Liver (tissue), 9 donors: ENCODE data around the gene GSG1. TPM values are rescaled to one million over a fixed set of nuclear protein-coding genes. Genes with fewer than 3 reads are reported as not detected.
"Not testable (repeated sequence)": the region's sequence is repeated elsewhere in the genome, so short reads cannot be mapped to it uniquely, and the experiment has no call there.

Source experiments
- DNase-seq: peaks from one replicate; pipeline ENCODE4 v3.0.0-alpha.2; 2017; ENCODE audit warnings: low spot score
- H3K27ac ChIP-seq, 2 donors: one replicate each; pipeline ENCODE4 v1.7.0; 2013; ENCODE audit warnings: inconsistent platforms in 2 of 2, low read length in 2 of 2, control low read depth in 1 of 2, low read depth in 1 of 2, mild to moderate bottlenecking in 1 of 2
- H3K27me3 ChIP-seq, 4 donors: one replicate each; pipeline versions ENCODE4 v1.6.1 to v1.7.0; 2013; ENCODE audit warnings: low read length in 3 of 4, inconsistent platforms in 1 of 4, mild to moderate bottlenecking in 1 of 4, moderate library complexity in 1 of 4; ENCODE audit not compliant: control insufficient read depth in 4 of 4, insufficient read depth in 4 of 4
- H3K36me3 ChIP-seq, 4 donors: one replicate each; pipeline versions ENCODE4 v1.6.1 to v1.7.0; 2013; ENCODE audit warnings: low read length in 3 of 4, mild to moderate bottlenecking in 3 of 4, low read depth in 1 of 4, moderate library complexity in 1 of 4; ENCODE audit not compliant: control insufficient read depth in 4 of 4, insufficient read depth in 3 of 4
- H3K4me1 ChIP-seq, 4 donors: one replicate each; pipeline versions ENCODE4 v1.6.1 to v1.7.0; 2013; ENCODE audit warnings: low read length in 3 of 4, mild to moderate bottlenecking in 3 of 4, moderate library complexity in 1 of 4; ENCODE audit not compliant: control insufficient read depth in 4 of 4, insufficient read depth in 4 of 4
- H3K4me3 ChIP-seq, 3 donors: one replicate each; pipeline versions ENCODE4 v1.6.1 to v1.7.0; 2013; ENCODE audit warnings: low read length in 3 of 3, control low read depth in 1 of 3, low read depth in 1 of 3, mild to moderate bottlenecking in 1 of 3
- H3K9ac ChIP-seq, 2 donors: one replicate each; pipeline ENCODE4 v1.7.0; 2013; ENCODE audit warnings: low read length in 2 of 2, mild to moderate bottlenecking in 2 of 2, moderate library complexity in 2 of 2, control low read depth in 1 of 2, low read depth in 1 of 2
- H3K9me3 ChIP-seq, 4 donors: one replicate each; pipeline versions ENCODE4 v1.6.1 to v1.7.0; 2013; ENCODE audit warnings: low read length in 3 of 4; ENCODE audit not compliant: control insufficient read depth in 4 of 4
- EGR1 ChIP-seq, 2 donors: IDR thresholded peaks; 2 replicates each; pipeline ENCODE4 v1.6.1; 2016 to 2018; ENCODE audit warnings: antibody characterized with exemption in 2 of 2, low read depth in 2 of 2
- FOXA1 ChIP-seq: IDR thresholded peaks from 2 replicates; pipeline ENCODE4 v1.6.1; 2016; ENCODE audit warnings: antibody characterized with exemption
- FOXA2 ChIP-seq: IDR thresholded peaks from 2 replicates; pipeline ENCODE4 v1.6.1; 2016; ENCODE audit warnings: antibody characterized with exemption
- GABPA ChIP-seq, 2 donors: IDR thresholded peaks in 1 of 2; conservative IDR thresholded peaks in 1 of 2; 2 replicates each; pipeline ENCODE4 v1.6.1; 2016; ENCODE audit warnings: antibody characterized with exemption in 2 of 2, mild to moderate bottlenecking in 1 of 2, moderate library complexity in 1 of 2
- HNF4A ChIP-seq, 2 donors: conservative IDR thresholded peaks; 2 replicates each; pipeline ENCODE4 v1.6.1; 2016; ENCODE audit warnings: antibody characterized with exemption in 2 of 2, mild to moderate bottlenecking in 2 of 2
- JUND ChIP-seq, 2 donors: IDR thresholded peaks; 2 replicates each; pipeline ENCODE4 v1.6.1; 2016; ENCODE audit warnings: antibody characterized with exemption in 2 of 2
- NR2F2 ChIP-seq: IDR thresholded peaks from 2 replicates; pipeline ENCODE4 v1.6.1; 2016; ENCODE audit warnings: antibody characterized with exemption
- RAD21 ChIP-seq, 2 donors: IDR thresholded peaks; 2 replicates each; pipeline ENCODE4 v1.6.1; 2016; ENCODE audit warnings: antibody characterized with exemption in 2 of 2, mild to moderate bottlenecking in 2 of 2
- RXRA ChIP-seq, 2 donors: IDR thresholded peaks; 2 replicates each; pipeline ENCODE4 v1.6.1; 2017 to 2018; ENCODE audit warnings: antibody characterized with exemption in 2 of 2, mild to moderate bottlenecking in 1 of 2
- SP1 ChIP-seq: IDR thresholded peaks from 2 replicates; pipeline ENCODE4 v1.6.1; 2018; ENCODE audit warnings: antibody characterized with exemption, mild to moderate bottlenecking
- TAF1 ChIP-seq: conservative IDR thresholded peaks from 2 replicates; pipeline ENCODE4 v1.6.1; 2016; ENCODE audit warnings: antibody characterized with exemption, mild to moderate bottlenecking
- YY1 ChIP-seq: IDR thresholded peaks from 2 replicates; pipeline ENCODE4 v1.6.1; 2016; ENCODE audit warnings: antibody characterized with exemption, mild to moderate bottlenecking
- WGBS: extraction: QIAGEN DNeasy Blood & Tissue Kit; methylation state at CpG from one replicate; pipeline ENCODE4 v1.1.7; 2013; 5-methylcytosine and 5-hydroxymethylcytosine counted together
- polyA plus RNA-seq, 2 donors: library from polyadenylated mRNA; stranded (reverse) in 1 of 2; unstranded in 1 of 2; fragments of 200-250 nt in 1 of 2; fragments of >200 nt in 1 of 2; fragmentation: Nextera tagmentation in 1 of 2; extraction: Ambion mirVana in 1 of 2; gene quantifications; one replicate each; pipeline versions ENCODE4 v1.2.1 to v1.2.3, GENCODE V29; 2013 to 2015
- total RNA-seq, 2 donors: library from RNA; depleted of rRNA; stranded (reverse); fragments of >200 nt; gene quantifications; one replicate each; pipeline ENCODE4 v1.2.3, GENCODE V29; 2014
- TF ChIP-seq, protein P1 (sequence below): IDR thresholded peaks from 2 replicates; pipeline ENCODE4 v1.6.1; 2016; ENCODE audit warnings: antibody characterized with exemption
- TF ChIP-seq, protein P2 (sequence below): fragments of 150-350 bp; IDR thresholded peaks from 2 replicates; pipeline ENCODE4 v1.5.1; 2017; ENCODE audit warnings: improper control_type of control experiment, low read depth, low read length; ENCODE audit not compliant: missing input control
- TF ChIP-seq, protein P3 (sequence below): IDR thresholded peaks from 2 replicates; pipeline ENCODE4 v1.6.1; 2016; ENCODE audit warnings: antibody characterized with exemption, mild to moderate bottlenecking
- TF ChIP-seq, protein P4 (sequence below): IDR thresholded peaks from 2 replicates; pipeline ENCODE4 v1.6.1; 2016; ENCODE audit warnings: antibody characterized with exemption
- TF ChIP-seq, protein P5 (sequence below): IDR thresholded peaks from 2 replicates; pipeline ENCODE4 v1.6.1; 2016; ENCODE audit warnings: antibody characterized with exemption
- donor health status: healthy.
- donor health status: healthy.
- donor health status: healthy.
- donor health status: healthy.
- donor health status: healthy.

GSG1 gene
- total and polyA plus RNA-seq, 4 donors: not detected

DNA sequence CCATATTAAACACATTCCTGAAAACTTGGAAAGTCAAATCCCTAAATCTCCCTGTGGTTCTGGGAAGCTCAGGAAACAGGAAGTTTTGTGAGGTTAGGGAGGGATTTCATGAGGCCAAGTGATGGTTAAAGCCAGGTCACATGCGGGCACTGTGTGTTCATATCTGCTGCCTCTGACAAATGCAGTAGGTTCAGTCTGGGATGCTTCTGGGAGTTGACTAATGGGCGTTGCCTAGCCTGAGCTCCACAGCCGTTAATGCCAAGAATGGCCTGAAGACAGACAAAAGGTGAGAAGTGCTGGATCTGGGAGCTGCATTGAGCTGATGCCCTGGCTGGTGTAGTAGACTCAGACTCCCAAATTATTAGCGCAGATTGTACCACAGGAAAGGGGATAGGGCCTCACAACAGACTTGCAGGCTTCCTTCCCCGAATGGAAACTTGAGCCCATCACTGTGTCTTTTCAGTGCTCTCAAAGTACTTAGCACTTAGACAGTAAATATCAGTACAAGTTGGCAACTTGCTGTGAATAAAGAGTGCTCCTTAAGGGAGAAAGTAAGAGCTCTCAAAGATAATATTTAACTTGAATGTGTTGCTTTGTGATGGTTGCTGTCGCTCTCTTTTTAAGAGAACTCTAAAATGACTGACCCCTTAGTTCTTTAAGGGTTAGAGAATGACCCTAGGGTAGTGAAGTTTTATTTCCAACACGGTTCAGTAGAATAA lies 17.3 kb downstream of the GSG1 start:
- DNase-seq: no peak
- Histone ChIP-seq H3K9me3 (no peaks in the 10 kb centered on the region), H3K9ac (no peak overlapping the region), H3K36me3 (peaks cover 0 to 3% (median under 1%) of the 10 kb centered on the region in 4 donors), H3K27me3 (no peaks in the 10 kb centered on the region), H3K4me1 (no peaks in the 10 kb centered on the region), H3K27ac (no peak overlapping the region), H3K4me3 (no peak overlapping the region)
- TF ChIP-seq SP1 (no peak), FOXA2 (no peak), JUND (IDR thresholded peaks at IDR 0.05) (no peak), NR2F2 (no peak), YY1 (no peak), EGR1 (IDR thresholded peaks at IDR 0.05; ENCODE audit: low read depth in 2 of 2) (no peak)
- TF ChIP-seq, protein P1, sequence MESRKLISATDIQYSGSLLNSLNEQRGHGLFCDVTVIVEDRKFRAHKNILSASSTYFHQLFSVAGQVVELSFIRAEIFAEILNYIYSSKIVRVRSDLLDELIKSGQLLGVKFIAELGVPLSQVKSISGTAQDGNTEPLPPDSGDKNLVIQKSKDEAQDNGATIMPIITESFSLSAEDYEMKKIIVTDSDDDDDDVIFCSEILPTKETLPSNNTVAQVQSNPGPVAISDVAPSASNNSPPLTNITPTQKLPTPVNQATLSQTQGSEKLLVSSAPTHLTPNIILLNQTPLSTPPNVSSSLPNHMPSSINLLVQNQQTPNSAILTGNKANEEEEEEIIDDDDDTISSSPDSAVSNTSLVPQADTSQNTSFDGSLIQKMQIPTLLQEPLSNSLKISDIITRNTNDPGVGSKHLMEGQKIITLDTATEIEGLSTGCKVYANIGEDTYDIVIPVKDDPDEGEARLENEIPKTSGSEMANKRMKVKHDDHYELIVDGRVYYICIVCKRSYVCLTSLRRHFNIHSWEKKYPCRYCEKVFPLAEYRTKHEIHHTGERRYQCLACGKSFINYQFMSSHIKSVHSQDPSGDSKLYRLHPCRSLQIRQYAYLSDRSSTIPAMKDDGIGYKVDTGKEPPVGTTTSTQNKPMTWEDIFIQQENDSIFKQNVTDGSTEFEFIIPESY: no peak
- WGBS: 84% methylated on average over 7 of the region's 7 CpGs

DNA sequence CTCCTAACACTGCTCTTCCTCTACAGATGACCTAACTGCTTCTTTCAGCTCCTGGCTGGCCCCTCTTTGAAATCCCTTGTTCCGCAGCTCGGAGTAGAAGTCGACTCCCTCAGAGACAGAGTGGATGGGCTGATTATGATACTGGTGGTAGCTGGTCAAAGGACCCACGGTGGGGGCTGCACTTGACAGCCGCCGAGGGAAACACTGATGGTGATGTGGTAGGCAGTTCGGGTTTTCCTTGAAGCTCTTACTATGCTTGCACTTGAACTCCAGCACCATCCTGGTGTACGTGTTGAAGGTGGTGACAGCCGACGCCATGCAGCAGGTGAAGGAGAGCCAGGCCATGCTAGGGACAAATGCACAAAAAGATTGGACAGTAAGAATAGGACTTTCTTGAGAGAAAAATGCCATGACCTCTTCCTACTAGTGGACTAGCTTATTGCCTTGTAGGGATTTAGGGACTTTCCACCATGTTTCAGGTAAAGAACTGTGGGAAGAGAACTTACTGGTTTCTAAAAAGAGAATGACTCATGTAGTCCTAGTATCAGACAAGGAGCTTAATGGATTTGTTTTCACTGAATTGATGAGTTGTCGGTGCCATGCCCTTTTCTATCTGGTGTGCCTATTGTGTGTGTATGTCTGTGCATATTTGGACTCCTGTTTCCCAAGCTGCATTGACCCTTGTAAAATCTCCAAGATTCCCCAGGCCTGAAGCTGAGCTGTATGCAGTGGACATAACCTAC lies 18.4 kb downstream of the GSG1 start:
- TF ChIP-seq RAD21 (IDR thresholded peaks at IDR 0.05) (no peak), GABPA (IDR thresholded peaks at IDR 0.05 in 1 of 2, conservative IDR thresholded peaks at IDR 0.05 in 1 of 2) (no peak), EGR1 (IDR thresholded peaks at IDR 0.05; ENCODE audit: low read depth in 2 of 2) (no peak), HNF4A (conservative IDR thresholded peaks at IDR 0.05) (no peak), FOXA2 (no peak), YY1 (no peak), RXRA (IDR thresholded peaks at IDR 0.05) (no peak), SP1 (no peak), FOXA1 (no peak), TAF1 (no peak), NR2F2 (no peak), JUND (IDR thresholded peaks at IDR 0.05) (no peak)
- TF ChIP-seq, protein P2, sequence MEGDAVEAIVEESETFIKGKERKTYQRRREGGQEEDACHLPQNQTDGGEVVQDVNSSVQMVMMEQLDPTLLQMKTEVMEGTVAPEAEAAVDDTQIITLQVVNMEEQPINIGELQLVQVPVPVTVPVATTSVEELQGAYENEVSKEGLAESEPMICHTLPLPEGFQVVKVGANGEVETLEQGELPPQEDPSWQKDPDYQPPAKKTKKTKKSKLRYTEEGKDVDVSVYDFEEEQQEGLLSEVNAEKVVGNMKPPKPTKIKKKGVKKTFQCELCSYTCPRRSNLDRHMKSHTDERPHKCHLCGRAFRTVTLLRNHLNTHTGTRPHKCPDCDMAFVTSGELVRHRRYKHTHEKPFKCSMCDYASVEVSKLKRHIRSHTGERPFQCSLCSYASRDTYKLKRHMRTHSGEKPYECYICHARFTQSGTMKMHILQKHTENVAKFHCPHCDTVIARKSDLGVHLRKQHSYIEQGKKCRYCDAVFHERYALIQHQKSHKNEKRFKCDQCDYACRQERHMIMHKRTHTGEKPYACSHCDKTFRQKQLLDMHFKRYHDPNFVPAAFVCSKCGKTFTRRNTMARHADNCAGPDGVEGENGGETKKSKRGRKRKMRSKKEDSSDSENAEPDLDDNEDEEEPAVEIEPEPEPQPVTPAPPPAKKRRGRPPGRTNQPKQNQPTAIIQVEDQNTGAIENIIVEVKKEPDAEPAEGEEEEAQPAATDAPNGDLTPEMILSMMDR: no peak
- TF ChIP-seq, protein P3, sequence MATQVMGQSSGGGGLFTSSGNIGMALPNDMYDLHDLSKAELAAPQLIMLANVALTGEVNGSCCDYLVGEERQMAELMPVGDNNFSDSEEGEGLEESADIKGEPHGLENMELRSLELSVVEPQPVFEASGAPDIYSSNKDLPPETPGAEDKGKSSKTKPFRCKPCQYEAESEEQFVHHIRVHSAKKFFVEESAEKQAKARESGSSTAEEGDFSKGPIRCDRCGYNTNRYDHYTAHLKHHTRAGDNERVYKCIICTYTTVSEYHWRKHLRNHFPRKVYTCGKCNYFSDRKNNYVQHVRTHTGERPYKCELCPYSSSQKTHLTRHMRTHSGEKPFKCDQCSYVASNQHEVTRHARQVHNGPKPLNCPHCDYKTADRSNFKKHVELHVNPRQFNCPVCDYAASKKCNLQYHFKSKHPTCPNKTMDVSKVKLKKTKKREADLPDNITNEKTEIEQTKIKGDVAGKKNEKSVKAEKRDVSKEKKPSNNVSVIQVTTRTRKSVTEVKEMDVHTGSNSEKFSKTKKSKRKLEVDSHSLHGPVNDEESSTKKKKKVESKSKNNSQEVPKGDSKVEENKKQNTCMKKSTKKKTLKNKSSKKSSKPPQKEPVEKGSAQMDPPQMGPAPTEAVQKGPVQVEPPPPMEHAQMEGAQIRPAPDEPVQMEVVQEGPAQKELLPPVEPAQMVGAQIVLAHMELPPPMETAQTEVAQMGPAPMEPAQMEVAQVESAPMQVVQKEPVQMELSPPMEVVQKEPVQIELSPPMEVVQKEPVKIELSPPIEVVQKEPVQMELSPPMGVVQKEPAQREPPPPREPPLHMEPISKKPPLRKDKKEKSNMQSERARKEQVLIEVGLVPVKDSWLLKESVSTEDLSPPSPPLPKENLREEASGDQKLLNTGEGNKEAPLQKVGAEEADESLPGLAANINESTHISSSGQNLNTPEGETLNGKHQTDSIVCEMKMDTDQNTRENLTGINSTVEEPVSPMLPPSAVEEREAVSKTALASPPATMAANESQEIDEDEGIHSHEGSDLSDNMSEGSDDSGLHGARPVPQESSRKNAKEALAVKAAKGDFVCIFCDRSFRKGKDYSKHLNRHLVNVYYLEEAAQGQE: no peak
- TF ChIP-seq, protein P4, sequence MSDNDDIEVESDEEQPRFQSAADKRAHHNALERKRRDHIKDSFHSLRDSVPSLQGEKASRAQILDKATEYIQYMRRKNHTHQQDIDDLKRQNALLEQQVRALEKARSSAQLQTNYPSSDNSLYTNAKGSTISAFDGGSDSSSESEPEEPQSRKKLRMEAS: no peak
- TF ChIP-seq, protein P5, sequence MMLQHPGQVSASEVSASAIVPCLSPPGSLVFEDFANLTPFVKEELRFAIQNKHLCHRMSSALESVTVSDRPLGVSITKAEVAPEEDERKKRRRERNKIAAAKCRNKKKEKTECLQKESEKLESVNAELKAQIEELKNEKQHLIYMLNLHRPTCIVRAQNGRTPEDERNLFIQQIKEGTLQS: no peak
- no peak for DNase-seq
- H3K4me1 ChIP-seq: no peaks in the 10 kb centered on the region
- no peaks in the 10 kb centered on the region for H3K9me3 ChIP-seq
- H3K9ac ChIP-seq: no peak overlapping the region
- H3K27me3 ChIP-seq: no peaks in the 10 kb centered on the region
- WGBS: 96% methylated on average over 11 of the region's 11 CpGs
- no peak overlapping the region for H3K4me3 ChIP-seq
- H3K36me3 ChIP-seq: peaks cover 1 to 7% (median 3%) of the 10 kb centered on the region in 4 donors
- no peak overlapping the region for H3K27ac ChIP-seq

DNA sequence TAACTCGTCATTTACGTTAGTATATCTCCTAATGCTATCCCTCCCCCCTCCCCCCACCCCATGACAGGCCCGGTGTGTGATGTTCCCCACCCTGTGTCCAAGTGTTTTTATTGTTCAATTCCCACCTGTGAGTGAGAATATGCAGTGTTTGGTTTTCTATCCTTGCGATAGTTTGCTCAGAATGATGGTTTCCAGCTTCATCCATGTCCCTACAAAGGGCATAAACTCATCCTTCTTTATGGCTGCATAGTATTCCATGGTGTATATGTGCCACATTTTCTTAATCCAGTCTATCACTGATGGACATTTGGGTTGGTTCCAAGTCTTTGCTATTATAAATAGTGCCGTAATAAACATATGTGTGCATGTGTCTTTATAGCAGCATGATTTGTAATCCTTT lies 19.8 kb downstream of the GSG1 start:
- not testable (repeated sequence) for DNase-seq, H3K27ac ChIP-seq, H3K9me3 ChIP-seq, H3K9ac ChIP-seq, H3K4me1 ChIP-seq, H3K4me3 ChIP-seq, H3K27me3 ChIP-seq, H3K36me3 ChIP-seq
- 94% methylated on average over 5 of the region's 5 CpGs for WGBS
